Stimulated activated CD8-positive, alpha-beta memory T cell treated with anti-CD3 and anti-CD28 coated beads, Interleukin-2, amount 100 ng/mL, for 48 hours (primary cell): ENCODE measurements around the gene BBS10.
"Not testable (repeated sequence)": the region's sequence is repeated elsewhere in the genome, so short reads cannot be mapped to it uniquely, and the experiment has no call there.

Experiments
- DNase-seq, 2 donors: peaks; one replicate each; pipeline ENCODE4 v3.0.0-alpha.2; 2020; ENCODE audit warnings: low read depth in 2 of 2

BBS10 gene

GRCh38 chr12:76329606-76330005 lies 18.6 kb downstream of the BBS10 start:
- DNase-seq = no peak

GRCh38 chr12:76329159-76329558 lies 19.1 kb downstream of the BBS10 start:
- DNase-seq = no peak

GRCh38 chr12:76319595-76320319 lies 28.5 kb downstream of the BBS10 start:
- DNase-seq = not testable (repeated sequence)

DNA sequence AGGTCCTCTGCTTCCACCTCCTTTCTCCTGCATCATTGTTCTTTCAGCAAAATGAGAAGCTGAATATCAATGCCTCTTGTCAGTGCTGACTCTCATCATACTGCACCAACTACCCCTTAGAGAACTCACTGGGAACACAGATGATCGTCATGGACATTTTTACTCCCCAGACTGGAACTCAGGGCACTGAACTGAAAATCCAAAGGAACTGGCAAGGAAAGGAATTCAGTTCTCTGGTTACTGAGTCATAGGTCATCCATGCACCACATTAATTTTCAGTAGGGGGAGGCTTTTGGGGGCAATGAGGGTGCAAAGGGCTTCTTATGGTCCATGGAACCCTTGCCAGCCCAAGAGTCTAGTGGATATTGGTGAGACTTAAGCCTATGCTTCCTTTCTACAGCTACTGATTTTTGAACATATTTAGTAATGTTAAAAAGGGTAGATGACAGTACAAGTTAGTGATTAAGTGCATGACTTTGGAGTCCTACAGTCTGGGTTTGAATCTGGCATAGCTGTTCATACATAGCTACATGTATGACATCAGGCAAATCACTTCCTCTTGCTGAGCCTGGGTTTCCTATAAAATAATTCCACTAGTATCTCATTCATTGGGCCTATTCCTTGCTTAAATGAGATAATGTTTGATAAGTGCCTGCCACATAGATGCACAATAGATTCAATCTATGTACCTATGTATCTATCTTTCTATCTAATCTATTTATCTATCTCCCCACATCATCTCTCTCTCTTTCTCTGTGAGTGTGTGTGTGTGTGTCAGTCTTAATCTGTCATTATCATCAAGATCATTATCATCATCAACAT lies 29.2 kb downstream of the BBS10 start:
- DNase-seq = no peak

DNA sequence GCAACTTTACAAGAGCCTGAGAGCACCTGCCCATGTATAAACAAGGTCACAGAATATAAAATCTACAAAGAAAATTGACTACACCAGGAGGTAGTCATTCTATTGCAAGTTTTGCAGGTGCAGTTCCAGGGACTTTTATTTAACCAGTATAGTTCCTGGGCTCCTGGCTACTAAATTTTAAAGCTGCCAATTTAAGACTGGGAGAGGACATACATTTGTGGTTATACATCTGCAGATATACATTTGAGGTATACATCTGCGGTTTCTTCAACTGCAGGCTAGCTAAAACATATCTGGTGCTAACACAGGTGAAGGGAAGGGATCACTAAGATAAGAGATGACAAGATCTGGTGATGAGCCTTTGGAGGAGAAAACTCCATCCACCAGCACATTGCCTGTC lies 30.2 kb downstream of the BBS10 start:
- DNase-seq = no peak

DNA sequence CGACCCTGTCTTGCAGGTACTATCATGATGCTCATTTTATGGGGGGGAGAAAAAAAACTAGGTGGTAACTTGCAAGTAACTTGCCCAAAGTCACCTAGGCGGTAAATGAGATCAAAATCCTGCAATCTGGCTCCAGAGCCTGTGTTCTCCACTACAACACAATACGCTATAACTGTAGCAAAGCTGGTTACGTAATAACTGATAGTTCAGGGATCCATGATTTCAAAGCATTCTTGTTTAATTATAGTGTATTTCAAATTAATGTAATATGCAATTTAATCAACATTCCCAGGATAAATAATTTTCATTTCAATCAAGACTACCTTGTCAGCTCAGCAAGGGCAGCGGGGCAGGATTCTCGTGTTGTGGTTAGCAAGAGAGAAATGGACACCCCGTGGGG lies 31.7 kb downstream of the BBS10 start:
- DNase-seq = no peak

DNA sequence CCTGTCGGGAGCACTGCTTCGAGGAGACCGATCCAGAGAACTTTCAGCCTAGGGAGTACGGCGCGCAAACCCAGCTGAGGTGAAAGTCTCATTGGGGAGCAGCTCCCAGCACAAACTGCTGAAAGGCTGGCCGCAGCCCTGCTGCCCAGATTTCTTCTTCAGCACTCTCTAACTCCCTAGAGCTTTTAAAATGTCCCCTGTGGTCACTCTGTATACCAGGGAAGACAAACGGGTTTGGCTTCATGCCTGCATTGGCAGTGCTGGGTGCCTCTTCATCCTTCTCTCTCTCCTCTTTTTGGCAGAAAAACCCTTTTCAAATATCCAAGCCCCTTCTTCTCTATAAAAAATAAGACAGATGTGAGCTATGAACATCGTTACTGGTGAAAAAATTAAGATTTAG lies 34.9 kb downstream of the BBS10 start:
- DNase-seq = no peak

GRCh38 chr12:76312315-76312714 lies 35.9 kb downstream of the BBS10 start:
- DNase-seq = no peak

DNA sequence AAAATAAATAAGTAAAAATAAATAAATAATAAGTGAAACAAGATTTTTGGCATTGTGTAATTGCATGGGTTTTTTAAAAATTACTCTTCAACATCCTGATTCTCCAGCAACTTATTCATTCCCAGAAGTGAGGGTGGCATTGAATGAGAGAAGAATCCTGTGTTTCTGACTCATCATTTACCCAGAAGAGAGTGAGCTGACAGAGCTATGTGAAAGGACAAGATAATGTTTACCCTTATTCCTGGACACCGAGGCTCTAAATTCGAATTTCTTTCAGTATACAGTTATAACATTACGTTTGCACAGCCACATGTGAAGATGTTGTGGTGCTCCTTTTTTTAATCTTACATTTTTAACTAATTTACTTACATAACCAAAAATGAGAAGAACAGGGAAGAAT lies 36.4 kb downstream of the BBS10 start:
- DNase-seq = no peak

- no peak for DNase-seq
These were observed 38.1 kb downstream of the BBS10 start for GRCh38 chr12:76310110-76310509.

DNA sequence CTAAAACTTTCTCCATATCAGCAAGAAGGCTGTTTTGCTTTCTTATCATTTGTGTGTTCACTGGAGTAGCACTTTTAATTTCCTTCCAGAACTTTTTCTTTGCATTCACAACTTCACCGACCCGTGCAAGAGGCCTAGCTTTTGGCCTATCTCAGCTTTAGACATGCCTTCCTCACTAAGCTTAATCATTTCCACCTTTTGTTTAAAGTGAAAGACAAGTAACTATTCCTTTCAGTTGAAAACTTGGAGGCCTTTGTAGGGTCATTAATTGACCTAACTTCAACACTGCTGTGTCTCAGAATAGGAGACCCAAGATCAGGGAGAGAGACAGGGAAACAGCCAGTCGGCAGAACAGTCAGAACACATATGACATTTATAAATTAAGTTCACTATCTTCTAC lies 39.3 kb downstream of the BBS10 start:
- DNase-seq = no peak

DNA sequence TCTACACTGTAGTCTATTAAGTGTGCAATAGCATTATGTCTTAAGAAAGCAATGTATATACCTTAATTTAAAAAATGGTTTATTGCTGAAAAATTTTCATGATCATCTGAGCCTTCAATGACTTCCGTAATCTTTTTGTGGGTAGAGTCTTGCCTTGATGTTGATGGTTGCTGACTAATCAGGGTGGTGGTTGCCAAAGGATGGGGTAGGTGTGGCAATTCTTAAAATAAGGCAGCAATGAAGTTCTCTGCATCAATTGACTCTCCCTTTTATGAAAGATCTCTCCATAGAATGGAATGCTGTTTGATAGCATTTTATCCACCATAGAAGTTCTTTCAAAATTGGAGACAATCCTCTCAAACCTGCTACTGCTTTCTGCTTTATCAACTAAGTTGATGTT lies 41.1 kb downstream of the BBS10 start:
- DNase-seq = no peak

GRCh38 chr12:76303989-76304460 lies 44.2 kb downstream of the BBS10 start:
- DNase-seq = no peak

GRCh38 chr12:76303365-76303764 lies 44.9 kb downstream of the BBS10 start:
- no peak for DNase-seq

DNA sequence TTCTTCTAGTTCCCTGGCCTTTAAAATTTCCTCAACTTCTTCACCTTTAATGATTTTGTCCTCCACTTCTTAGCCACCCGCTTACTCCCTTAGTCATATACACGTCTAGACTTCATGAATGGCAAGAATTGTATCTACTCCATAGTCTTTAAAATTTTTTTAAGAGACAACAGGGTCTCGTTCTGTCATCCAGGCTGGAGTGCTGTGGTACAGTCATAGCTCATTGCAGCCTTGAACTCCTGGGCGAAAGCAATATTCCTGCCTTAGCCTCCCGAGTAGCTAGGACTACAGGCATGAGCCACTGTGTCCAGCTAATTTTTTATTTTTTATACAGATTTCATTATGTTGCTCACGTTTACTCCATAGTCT lies 47.9 kb downstream of the BBS10 start:
- no peak for DNase-seq

DNA sequence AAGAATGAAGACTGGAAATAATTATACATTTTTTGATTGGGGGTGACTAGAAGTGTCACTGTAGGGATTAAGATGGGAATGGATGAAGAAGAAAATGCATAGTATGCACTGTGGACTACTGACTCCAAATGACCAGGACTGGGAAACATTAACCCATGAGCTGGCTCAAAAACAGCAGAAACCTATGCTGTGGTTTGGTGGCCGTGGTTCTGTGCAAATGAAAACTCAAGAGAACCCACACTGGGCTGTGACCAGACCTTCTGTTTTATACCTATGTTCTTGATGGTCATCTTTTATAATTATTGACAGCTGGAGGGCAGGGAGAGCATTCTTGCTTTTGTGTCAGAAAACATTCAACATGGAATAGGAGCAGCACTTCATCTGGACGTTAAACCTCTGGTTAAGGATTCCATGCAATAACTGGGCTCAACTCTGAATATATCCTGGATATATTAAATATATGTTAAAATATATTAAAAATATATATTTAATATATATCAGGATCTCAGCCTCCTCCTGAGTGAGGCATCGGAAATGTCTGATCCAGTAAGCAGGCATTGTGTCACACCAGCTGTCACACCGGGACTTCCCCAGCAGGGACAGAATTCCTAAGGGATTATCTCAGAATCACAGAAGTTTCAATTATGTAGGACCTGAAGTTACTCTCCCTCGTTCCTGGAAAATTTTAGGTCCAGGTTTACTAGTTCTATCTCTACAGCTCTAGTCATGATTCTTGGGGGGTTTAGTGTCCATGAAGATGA lies 48.5 kb downstream of the BBS10 start:
- DNase-seq = no peak
